NCI-H345 (cell line): ENCODE results near the gene TMEM229B.

Experiments used
- DNase-seq: peaks from one replicate; lab custom pipeline; 2025; lab: John Stamatoyannopoulos, UW

TMEM229B gene

GRCh38 chr14:67486890-67487289 is 1.6 kb downstream of the TMEM229B start:
- DNase-seq = no peak

- DNase-seq = no peak
Observed at GRCh38 chr14:67485501-67486095, 2.9 kb downstream of the TMEM229B start.

GRCh38 chr14:67483579-67484285 is 4.8 kb downstream of the TMEM229B start:
- no peak for DNase-seq

- no peak for DNase-seq
Observed at GRCh38 chr14:67482231-67483164, 6.0 kb downstream of the TMEM229B start.

- DNase-seq = peak; percentile 30
Observed at GRCh38 chr14:67480011-67480410, 8.5 kb downstream of the TMEM229B start.

GRCh38 chr14:67478800-67479084 is 9.8 kb downstream of the TMEM229B start:
- DNase-seq = no peak

GRCh38 chr14:67477926-67478799 is 10.4 kb downstream of the TMEM229B start:
- DNase-seq = peak; percentile 97

GRCh38 chr14:67474366-67474765 is 14.2 kb downstream of the TMEM229B start:
- DNase-seq = no peak

- DNase-seq = no peak
Observed at GRCh38 chr14:67473290-67474082, 15.0 kb downstream of the TMEM229B start.

- DNase-seq = no peak
Observed at GRCh38 chr14:67472726-67473125, 15.8 kb downstream of the TMEM229B start.

GRCh38 chr14:67469954-67470353 is 18.6 kb downstream of the TMEM229B start:
- no peak for DNase-seq

- no peak for DNase-seq
Observed at GRCh38 chr14:67468378-67468730, 20.2 kb downstream of the TMEM229B start.

- DNase-seq = no peak
Observed at GRCh38 chr14:67467134-67467533, 21.4 kb downstream of the TMEM229B start.

- DNase-seq = no peak
Observed at GRCh38 chr14:67464879-67465278, 23.6 kb downstream of the TMEM229B start.

- DNase-seq = no peak
Observed at GRCh38 chr14:67464377-67464776, 24.1 kb downstream of the TMEM229B start.

GRCh38 chr14:67463900-67464299 is 24.6 kb downstream of the TMEM229B start:
- no peak for DNase-seq

- no peak for DNase-seq
Observed at GRCh38 chr14:67461996-67462395, 26.5 kb downstream of the TMEM229B start.

GRCh38 chr14:67461341-67461985 is 27.1 kb downstream of the TMEM229B start:
- DNase-seq = no peak

GRCh38 chr14:67459336-67459735 is 29.2 kb downstream of the TMEM229B start:
- DNase-seq = no peak

GRCh38 chr14:67457782-67458181 is 30.7 kb downstream of the TMEM229B start:
- no peak for DNase-seq

- DNase-seq = no peak
Observed at GRCh38 chr14:67456732-67457131, 31.8 kb downstream of the TMEM229B start.
